Caco-2 (cell line): ENCODE measurements around the gene ADGRG3. TPM values are rescaled to one million over a fixed set of nuclear protein-coding genes. Genes with fewer than 3 reads are reported as not detected.

Source experiments
- BruUV-seq: library from RNA; stranded (reverse); fragments of 400-500 nt; replicated peaks from 2 replicates; lab custom pipeline; 2021; lab: Mats Ljungman, UMichigan
- CTCF ChIA-PET: fragments of 300-600 bp; sonication (Branson Sonifier 250); formaldehyde crosslinking; loops from one replicate; lab custom pipeline; 2022; ENCODE audit warnings: antibody characterized with exemption; lab: Charles Lee
- POLR2A ChIA-PET: fragments of 300-600 bp; sonication (Branson Sonifier 250); formaldehyde crosslinking; loops from one replicate; lab custom pipeline; 2022; ENCODE audit warnings: antibody characterized with exemption; lab: Charles Lee
- DNase-seq, 2 experiments: peaks; one replicate each; pipeline versions ENCODE4 v3.0.0 to v3.0.0-alpha.2; 2020 to 2022
- H3K27me3 ChIP-seq: replicated peaks from 2 replicates; pipeline ENCODE4 v1.6.0; 2011; ENCODE audit warnings: low read length; ENCODE audit not compliant: control insufficient read depth, insufficient read depth
- H3K36me3 ChIP-seq: 2 replicates; pipeline ENCODE4 v1.5.1; 2011; ENCODE audit warnings: low read length; ENCODE audit not compliant: control insufficient read depth, insufficient read depth
- H3K4me1 ChIP-seq: fragments of 250-450 bp; sonication (Bioruptor Pico); 2 replicates; pipeline ENCODE4 v1.5.1; 2020; ENCODE audit warnings: mild to moderate bottlenecking
- H3K4me3 ChIP-seq: 2 replicates; pipeline ENCODE4 v1.5.1; 2011; ENCODE audit warnings: low read depth, mild to moderate bottlenecking, control low read depth, low read length
- H3K9me3 ChIP-seq: fragments of 250-450 bp; sonication (Bioruptor Pico); 2 replicates; pipeline ENCODE4 v1.5.1; 2020; ENCODE audit warnings: mild to moderate bottlenecking, moderate library complexity
- H3K27ac Mint-ChIP-seq: one replicate; pipeline ENCODE4 v1.8.0; 2022; ENCODE audit warnings: mixed read lengths; ENCODE audit not compliant: unreplicated experiment
- H3K27me3 Mint-ChIP-seq: one replicate; pipeline ENCODE4 v1.8.0; 2022; ENCODE audit warnings: mixed read lengths; ENCODE audit not compliant: insufficient read depth, unreplicated experiment
- H3K36me3 Mint-ChIP-seq: one replicate; pipeline ENCODE4 v1.8.0; 2022; ENCODE audit warnings: mild to moderate bottlenecking, mixed read lengths; ENCODE audit not compliant: insufficient read depth, unreplicated experiment
- H3K4me1 Mint-ChIP-seq: one replicate; pipeline ENCODE4 v1.8.0; 2022; ENCODE audit warnings: low read depth, mixed read lengths; ENCODE audit not compliant: unreplicated experiment
- H3K4me3 Mint-ChIP-seq: one replicate; pipeline ENCODE4 v1.8.0; 2022; ENCODE audit warnings: mild to moderate bottlenecking, moderate library complexity, mixed read lengths; ENCODE audit not compliant: unreplicated experiment
- H3K9me3 Mint-ChIP-seq: one replicate; pipeline ENCODE4 v1.8.0; 2022; ENCODE audit warnings: mixed read lengths; ENCODE audit not compliant: unreplicated experiment
- intact Hi-C: fragments of 100-400 bp; cut with micrococcal nuclease; formaldehyde crosslinking; loops from one replicate; pipeline ENCODE4 v1.10.0; 2022; ENCODE audit not compliant: unreplicated experiment
- total RNA-seq: library from RNA; stranded (reverse); gene quantifications from 2 replicates; pipeline ENCODE4 v1.2.3, GENCODE V29; 2022
- TF ChIP-seq, protein P1 (sequence below), 2 experiments: fragments of 200-600 bp in 1 of 2; IDR thresholded peaks; 1 replicate in 1 of 2; 2 replicates in 1 of 2; pipeline versions ENCODE4 v1.5.1 to v1.8.0; 2011 to 2022; ENCODE audit warnings: antibody characterized with exemption in 1 of 2, control low read depth in 1 of 2, inconsistent platforms in 1 of 2, low read depth in 1 of 2, low read length in 1 of 2, mild to moderate bottlenecking in 1 of 2, moderate library complexity in 1 of 2; ENCODE audit not compliant: insufficient read depth in 1 of 2, severe bottlenecking in 1 of 2, unreplicated experiment in 1 of 2

ADGRG3 gene
- total RNA-seq, 1 experiment from 2014 or later, result 0.25 TPM

- POLR2A ChIA-PET, result interaction anchor here (0.6 kb wide), 1 partner anchor 39 kb away, joined by 3 read pairs; no protein-coding TSS in a partner anchor
- Mint-ChIP-seq H3K9me3 (no peaks in the 10 kb centered on the region), H3K27ac (no peak overlapping the region), H3K4me3 (no peak overlapping the region), H3K27me3 (no peaks in the 10 kb centered on the region), H3K36me3 (peaks cover 21% of the 10 kb centered on the region), H3K4me1 (peaks cover 14% of the 10 kb centered on the region)
- Histone ChIP-seq H3K36me3 (peaks cover 17% of the 10 kb centered on the region), H3K27me3 (no peaks in the 10 kb centered on the region), H3K4me3 (no peak overlapping the region), H3K9me3 (no peaks in the 10 kb centered on the region), H3K4me1 (peaks cover 10% of the 10 kb centered on the region; the same call in 1 of the 2 replicates)
- TF ChIP-seq, protein P1, sequence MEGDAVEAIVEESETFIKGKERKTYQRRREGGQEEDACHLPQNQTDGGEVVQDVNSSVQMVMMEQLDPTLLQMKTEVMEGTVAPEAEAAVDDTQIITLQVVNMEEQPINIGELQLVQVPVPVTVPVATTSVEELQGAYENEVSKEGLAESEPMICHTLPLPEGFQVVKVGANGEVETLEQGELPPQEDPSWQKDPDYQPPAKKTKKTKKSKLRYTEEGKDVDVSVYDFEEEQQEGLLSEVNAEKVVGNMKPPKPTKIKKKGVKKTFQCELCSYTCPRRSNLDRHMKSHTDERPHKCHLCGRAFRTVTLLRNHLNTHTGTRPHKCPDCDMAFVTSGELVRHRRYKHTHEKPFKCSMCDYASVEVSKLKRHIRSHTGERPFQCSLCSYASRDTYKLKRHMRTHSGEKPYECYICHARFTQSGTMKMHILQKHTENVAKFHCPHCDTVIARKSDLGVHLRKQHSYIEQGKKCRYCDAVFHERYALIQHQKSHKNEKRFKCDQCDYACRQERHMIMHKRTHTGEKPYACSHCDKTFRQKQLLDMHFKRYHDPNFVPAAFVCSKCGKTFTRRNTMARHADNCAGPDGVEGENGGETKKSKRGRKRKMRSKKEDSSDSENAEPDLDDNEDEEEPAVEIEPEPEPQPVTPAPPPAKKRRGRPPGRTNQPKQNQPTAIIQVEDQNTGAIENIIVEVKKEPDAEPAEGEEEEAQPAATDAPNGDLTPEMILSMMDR (IDR thresholded peaks at IDR 0.05; ENCODE audit: insufficient read depth in 1 of 2, low read depth in 1 of 2, low read length in 1 of 2, severe bottlenecking in 1 of 2, unreplicated experiment in 1 of 2), result no peak
- no peak for DNase-seq
- no TSS peak for BruUV-seq
- CTCF ChIA-PET, result interaction anchor here (0.6 to 3.6 kb wide), 8 partner anchors 47 to 150 kb away, joined by 3 to 24 read pairs (median 4); partner anchors contain the start of gene KATNB1
- intact Hi-C loops, result loop anchor here (5.0 kb wide), 1 partner anchor 90 kb away; the partner anchor contains the start of gene KATNB1
Measured at GRCh38 chr16:57647136-57647875, 20.8 kb upstream of the ADGRG3 start.

DNA sequence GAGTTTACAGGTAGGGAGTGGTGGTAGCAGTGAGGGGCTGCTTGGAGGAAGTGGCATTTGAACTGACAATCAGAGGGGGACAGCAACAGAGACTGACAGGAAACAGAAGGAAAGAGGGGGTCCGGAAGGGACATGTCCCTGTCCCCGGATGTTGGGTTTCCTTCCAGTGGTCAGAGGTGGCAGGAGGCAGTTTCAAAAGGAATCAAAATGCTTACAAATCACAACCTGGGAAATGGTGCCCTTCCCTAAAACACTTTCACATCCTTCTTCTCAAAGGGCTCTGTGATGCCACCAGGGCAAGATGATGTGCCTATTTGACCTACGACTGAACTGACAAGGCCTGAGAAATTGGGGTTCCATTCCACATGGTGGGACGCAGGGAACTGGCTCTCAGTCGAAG lies 20.0 kb upstream of the ADGRG3 start:
- no peaks in the 10 kb centered on the region for H3K9me3 ChIP-seq
- peaks cover 10% of the 10 kb centered on the region; the same call in 1 of the 2 replicates for H3K4me1 ChIP-seq
- no TSS peak for BruUV-seq
- POLR2A ChIA-PET, result interaction anchor here (0.6 kb wide), 1 partner anchor 39 kb away, joined by 3 read pairs; no protein-coding TSS in a partner anchor
- H3K36me3 Mint-ChIP-seq, result peaks cover 21% of the 10 kb centered on the region
- H3K27me3 ChIP-seq, result no peaks in the 10 kb centered on the region
- DNase-seq, result no peak
- peaks cover 14% of the 10 kb centered on the region for H3K4me1 Mint-ChIP-seq
- no peak overlapping the region for H3K4me3 Mint-ChIP-seq
- TF ChIP-seq, protein P1 (IDR thresholded peaks at IDR 0.05; ENCODE audit: insufficient read depth in 1 of 2, low read depth in 1 of 2, low read length in 1 of 2, severe bottlenecking in 1 of 2, unreplicated experiment in 1 of 2), result no peak
- CTCF ChIA-PET, result interaction anchor here (1.0 to 3.6 kb wide), 6 partner anchors 43 to 87 kb away, joined by 3 to 24 read pairs (median 6); partner anchors contain the start of gene KATNB1
- H3K36me3 ChIP-seq, result peaks cover 18% of the 10 kb centered on the region
- H3K27ac Mint-ChIP-seq, result no peak overlapping the region
- no peak overlapping the region for H3K4me3 ChIP-seq
- H3K27me3 Mint-ChIP-seq, result no peaks in the 10 kb centered on the region
- H3K9me3 Mint-ChIP-seq, result no peaks in the 10 kb centered on the region
- intact Hi-C loops, result loop anchor here (5.0 kb wide), 1 partner anchor 89 kb away; the partner anchor contains the start of gene KATNB1

GRCh38 chr16:57648581-57649442 lies 19.3 kb upstream of the ADGRG3 start:
- peaks cover 14% of the 10 kb centered on the region for H3K4me1 Mint-ChIP-seq
- no peak overlapping the region for H3K4me3 ChIP-seq
- peaks cover 21% of the 10 kb centered on the region for H3K36me3 Mint-ChIP-seq
- H3K36me3 ChIP-seq, result peaks cover 20% of the 10 kb centered on the region
- TF ChIP-seq, protein P1 (IDR thresholded peaks at IDR 0.05; ENCODE audit: insufficient read depth in 1 of 2, low read depth in 1 of 2, low read length in 1 of 2, severe bottlenecking in 1 of 2, unreplicated experiment in 1 of 2), result peak; percentile 100
- BruUV-seq, result no TSS peak
- no peaks in the 10 kb centered on the region for H3K27me3 ChIP-seq
- no peaks in the 10 kb centered on the region for H3K9me3 ChIP-seq
- intact Hi-C loops, result loop anchor here (1.0 to 5.0 kb wide), 6 partner anchors 30 to 88 kb away; partner anchors contain the start of gene KATNB1
- H3K9me3 Mint-ChIP-seq, result no peaks in the 10 kb centered on the region
- CTCF ChIA-PET, result interaction anchor here (0.7 to 3.6 kb wide), 9 partner anchors 19 to 99 kb away, joined by 3 to 24 read pairs (median 4); partner anchors contain the start of gene KATNB1
- H3K27ac Mint-ChIP-seq, result no peak overlapping the region
- peak; percentile 85 to 93 for DNase-seq
- H3K27me3 Mint-ChIP-seq, result no peaks in the 10 kb centered on the region
- POLR2A ChIA-PET, result no interaction called here
- no peak overlapping the region for H3K4me3 Mint-ChIP-seq
- H3K4me1 ChIP-seq, result peaks cover 10% of the 10 kb centered on the region; the same call in 1 of the 2 replicates
